Ascending aorta (tissue), 2 donors: ENCODE measurements around the gene CBARP. TPM values are rescaled to one million over a fixed set of nuclear protein-coding genes. Genes with fewer than 3 reads are reported as not detected.

ENCODE experiments used
- DNase-seq, 2 donors: peaks; one replicate each; pipeline ENCODE4 v3.0.0-alpha.2; 2019; ENCODE audit warnings: low spot score in 2 of 2
- H3K27ac ChIP-seq, 2 donors: fragments of 200-600 bp; sonication (generic); one replicate each; pipeline ENCODE4 v1.5.1; 2016 to 2017; ENCODE audit warnings: mild to moderate bottlenecking in 1 of 2
- H3K27me3 ChIP-seq: fragments of 200-600 bp; sonication (generic); one replicate; pipeline ENCODE4 v1.5.1; 2017
- H3K36me3 ChIP-seq, 2 donors: fragments of 200-600 bp; sonication (generic); one replicate each; pipeline ENCODE4 v1.5.1; 2016
- H3K4me1 ChIP-seq, 2 donors: fragments of 200-600 bp; sonication (generic); one replicate each; pipeline ENCODE4 v1.5.1; 2016 to 2017; ENCODE audit warnings: mild to moderate bottlenecking in 1 of 2
- H3K4me3 ChIP-seq, 2 donors: fragments of 200-600 bp; sonication (generic); one replicate each; pipeline ENCODE4 v1.5.1; 2016 to 2017; ENCODE audit warnings: mild to moderate bottlenecking in 1 of 2
- H3K9me3 ChIP-seq, 2 donors: fragments of 200-600 bp; sonication (generic); one replicate each; pipeline ENCODE4 v1.5.1; 2016
- CTCF ChIP-seq, 3 experiments: fragments of 200-600 bp in 2 of 3; fragments of 450-650 bp in 1 of 3; sonication (generic) in 2 of 3; IDR thresholded peaks; one replicate each; pipeline ENCODE4 v1.5.1; 2016 to 2019; ENCODE audit warnings: antibody characterized with exemption in 3 of 3, mild to moderate bottlenecking in 1 of 3, moderate library complexity in 1 of 3
- intact Hi-C: fragments of 100-400 bp; cut with DNase I; formaldehyde crosslinking; loops from one replicate; pipeline ENCODE4 v1.15.1; 2023
- total RNA-seq: library from RNA; depleted of rRNA; stranded (reverse); fragments of >200 nt; gene quantifications from one replicate; pipeline ENCODE4 v1.1.0, GENCODE V29; 2016

CBARP gene
- total RNA-seq, 1 donor from 2014 or later = 1.9 TPM

DNA sequence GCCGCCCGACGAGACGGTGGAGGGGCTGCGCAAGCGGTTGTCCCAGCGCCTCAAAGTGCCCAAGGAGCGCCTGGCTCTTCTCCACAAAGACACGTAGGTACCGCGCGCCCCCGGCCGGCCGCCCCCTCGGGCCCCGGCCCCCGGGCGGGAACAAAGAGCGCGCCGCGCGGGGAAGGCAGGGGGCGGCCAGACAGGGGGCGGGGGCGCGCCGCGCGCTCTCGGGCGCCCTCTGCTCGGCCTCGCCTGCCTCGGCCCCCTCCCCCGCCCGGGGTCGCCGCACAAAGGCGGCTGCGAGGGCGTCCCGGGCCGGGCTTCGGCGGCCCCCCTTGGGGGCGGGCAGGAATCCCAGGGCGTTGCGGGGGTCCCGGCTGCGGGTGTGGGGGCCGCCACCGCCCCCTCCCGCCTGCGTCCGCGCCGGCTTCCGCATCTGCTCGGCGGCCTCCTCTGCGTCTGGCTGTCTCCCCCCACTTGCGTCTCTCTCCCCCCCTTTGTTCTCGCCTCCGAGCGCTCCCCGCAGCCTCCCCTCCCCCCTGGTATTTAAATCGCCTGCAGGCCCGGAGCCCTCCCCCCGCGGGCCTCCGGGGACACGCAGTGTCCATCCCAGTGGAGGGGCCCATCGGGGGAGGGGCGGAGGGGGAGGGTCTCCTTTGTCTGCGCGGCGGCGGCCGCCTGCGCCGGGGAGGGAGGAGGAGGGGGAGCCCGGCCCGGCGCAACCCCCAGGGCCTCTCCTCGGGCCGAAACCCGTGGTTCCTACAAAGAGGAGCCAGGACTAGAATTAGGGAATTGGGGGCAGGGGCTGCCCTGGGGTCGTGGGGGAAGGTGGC, 12.8 kb upstream of the CBARP start:
- H3K27ac ChIP-seq = peak overlapping the region; percentile 94 to 98
- H3K36me3 ChIP-seq = peaks cover 26 to 38% of the 10 kb centered on the region in 2 donors
- no peaks in the 10 kb centered on the region for H3K9me3 ChIP-seq
- peak overlapping the region; percentile 95 for H3K4me3 ChIP-seq
- H3K4me1 ChIP-seq = peaks cover 28 to 45% of the 10 kb centered on the region in 2 donors
- no peaks in the 10 kb centered on the region for H3K27me3 ChIP-seq
- no peak for TF ChIP-seq CTCF (IDR thresholded peaks at IDR 0.05)
- intact Hi-C loops = no loop called here
- DNase-seq = no peak

- peak overlapping the region; percentile 94 to 98 for H3K27ac ChIP-seq
- intact Hi-C loops = loop anchor here (1.0 to 10.0 kb wide), 2 partner anchors 19 to 325 kb away; partner anchors contain the start of genes ARID3A and CIRBP
- TF ChIP-seq CTCF (IDR thresholded peaks at IDR 0.05) = no peak
- H3K27me3 ChIP-seq = no peaks in the 10 kb centered on the region
- peak overlapping the region; percentile 95 for H3K4me3 ChIP-seq
- peaks cover 20 to 31% of the 10 kb centered on the region in 2 donors for H3K36me3 ChIP-seq
- peaks cover 28 to 45% of the 10 kb centered on the region in 2 donors for H3K4me1 ChIP-seq
- no peaks in the 10 kb centered on the region for H3K9me3 ChIP-seq
- DNase-seq = no peak
These were observed 12.2 kb upstream of the CBARP start for GRCh38 chr19:1249990-1250436.

GRCh38 chr19:1249298-1249989, 11.6 kb upstream of the CBARP start:
- intact Hi-C loops = loop anchor here (1.0 to 10.0 kb wide), 2 partner anchors 20 to 325 kb away; partner anchors contain the start of genes ARID3A and CIRBP
- no peaks in the 10 kb centered on the region for H3K9me3 ChIP-seq
- H3K4me3 ChIP-seq = peak overlapping the region; percentile 95
- peaks cover 14 to 26% of the 10 kb centered on the region in 2 donors for H3K36me3 ChIP-seq
- no peak for TF ChIP-seq CTCF (IDR thresholded peaks at IDR 0.05)
- H3K27me3 ChIP-seq = no peaks in the 10 kb centered on the region
- H3K4me1 ChIP-seq = peaks cover 32 to 45% of the 10 kb centered on the region in 2 donors
- DNase-seq = peak; percentile 91 to 98
- H3K27ac ChIP-seq = peak overlapping the region; percentile 94 to 99

- Histone ChIP-seq H3K36me3 (peaks cover 8 to 20% of the 10 kb centered on the region in 2 donors), H3K9me3 (no peaks in the 10 kb centered on the region), H3K27me3 (no peaks in the 10 kb centered on the region), H3K27ac (peak overlapping the region; percentile 92 to 99), H3K4me1 (peaks cover 31 to 44% of the 10 kb centered on the region in 2 donors), H3K4me3 (peak overlapping the region; percentile 67 to 95)
- DNase-seq = peak in 1 of 2 donors; percentile 90
- TF ChIP-seq CTCF (IDR thresholded peaks at IDR 0.05) = peak; percentile 72 to 99 (median 73)
- intact Hi-C loops = loop anchor here (1.0 to 10.0 kb wide), 3 partner anchors 17 to 324 kb away; partner anchors contain the start of genes ARID3A and CIRBP
These were observed 11.0 kb upstream of the CBARP start for GRCh38 chr19:1248786-1249297.

DNA sequence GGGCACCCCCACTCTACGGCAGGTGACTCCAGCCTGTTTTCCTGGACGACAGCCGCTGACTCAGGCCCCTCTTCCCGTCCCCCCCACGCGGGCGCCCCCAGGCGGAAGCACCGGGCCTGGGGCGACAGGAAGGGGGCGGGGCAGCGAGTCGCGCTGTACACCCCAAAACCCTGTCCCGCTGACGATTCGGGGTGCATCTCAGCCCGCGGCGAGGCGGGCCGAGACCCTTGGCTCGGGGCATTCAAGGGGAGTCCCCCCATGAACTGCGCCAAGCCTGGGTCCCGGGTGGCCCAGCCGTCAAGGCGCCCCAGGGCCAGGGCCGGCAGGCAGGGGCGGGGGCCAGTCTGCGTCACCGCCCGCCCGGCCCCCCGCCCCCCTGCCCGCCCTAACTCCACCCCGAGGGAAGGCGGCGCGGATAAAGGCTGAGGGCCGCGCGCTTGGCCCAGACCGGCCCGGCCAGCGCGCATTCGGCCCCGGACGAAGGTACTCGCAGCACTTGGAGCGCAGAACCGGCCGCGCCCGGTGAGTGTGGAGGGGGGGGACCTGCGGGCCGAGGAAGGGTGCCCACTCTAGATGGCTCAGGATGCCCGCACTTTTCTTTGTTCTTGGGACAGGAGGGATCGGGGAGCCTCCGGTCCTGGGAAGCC, 10.5 kb upstream of the CBARP start, which contains the start of gene MIDN:
MIDN (plus strand) TSS at position 445 of the 647 bp plus-strand sequence. CDS start 1,714 bp downstream, outside the sequence.
- intact Hi-C loops = loop anchor here (1.0 to 10.0 kb wide), 2 partner anchors 18 to 323 kb away; partner anchors contain the start of gene ARID3A
- H3K36me3 ChIP-seq = peaks cover 6 to 15% of the 10 kb centered on the region in 2 donors
- peak within 1 kb of the TSS; percentile 92 to 99 for H3K27ac ChIP-seq
- DNase-seq = peak; percentile 75 to 92
- no peaks in the 10 kb centered on the region for H3K9me3 ChIP-seq
- no peaks in the 10 kb centered on the region for H3K27me3 ChIP-seq
- peak within 1 kb of the TSS; percentile 67 to 95 for H3K4me3 ChIP-seq
- TF ChIP-seq CTCF (IDR thresholded peaks at IDR 0.05) = peak in 2 of 3 experiments; percentile 41 to 48
- peaks cover 28 to 45% of the 10 kb centered on the region in 2 donors for H3K4me1 ChIP-seq
